ENCODE results near the gene B3GAT1.

The B3GAT1 gene

DNA sequence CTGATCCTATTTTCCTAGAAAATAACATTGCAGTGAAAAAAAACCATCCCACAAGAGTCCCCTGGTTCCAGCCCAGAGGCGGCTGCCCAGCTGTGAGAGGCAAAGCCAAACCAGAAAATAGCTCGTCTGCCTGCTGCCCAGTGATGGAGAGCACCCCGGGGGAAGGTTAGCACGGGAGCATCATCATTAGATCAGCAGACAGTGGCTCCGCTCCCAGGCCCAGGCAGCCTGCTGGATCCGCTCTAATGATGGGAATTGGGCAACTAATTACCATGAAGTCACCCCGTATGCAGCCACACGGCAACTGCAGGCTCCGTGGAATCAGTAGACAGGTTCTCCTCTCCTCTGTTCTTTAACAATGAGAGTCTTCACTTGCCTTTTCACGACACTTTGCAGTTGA, 17.1 kb upstream of the B3GAT1 start:
- H3K27me3 ChIP-seq (ENCODE audit: control insufficient read depth, low read length) = peaks cover 6% of the 10 kb centered on the region; the same call in 1 of the 2 replicates
- H3K27ac ChIP-seq (ENCODE audit: low read depth, low read length) = no peak overlapping the region
- TF ChIP-seq EZH2phosphoT487 (IDR thresholded peaks at IDR 0.05; ENCODE audit: borderline replicate concordance, low read length) = no peak
- TF ChIP-seq, protein P1, sequence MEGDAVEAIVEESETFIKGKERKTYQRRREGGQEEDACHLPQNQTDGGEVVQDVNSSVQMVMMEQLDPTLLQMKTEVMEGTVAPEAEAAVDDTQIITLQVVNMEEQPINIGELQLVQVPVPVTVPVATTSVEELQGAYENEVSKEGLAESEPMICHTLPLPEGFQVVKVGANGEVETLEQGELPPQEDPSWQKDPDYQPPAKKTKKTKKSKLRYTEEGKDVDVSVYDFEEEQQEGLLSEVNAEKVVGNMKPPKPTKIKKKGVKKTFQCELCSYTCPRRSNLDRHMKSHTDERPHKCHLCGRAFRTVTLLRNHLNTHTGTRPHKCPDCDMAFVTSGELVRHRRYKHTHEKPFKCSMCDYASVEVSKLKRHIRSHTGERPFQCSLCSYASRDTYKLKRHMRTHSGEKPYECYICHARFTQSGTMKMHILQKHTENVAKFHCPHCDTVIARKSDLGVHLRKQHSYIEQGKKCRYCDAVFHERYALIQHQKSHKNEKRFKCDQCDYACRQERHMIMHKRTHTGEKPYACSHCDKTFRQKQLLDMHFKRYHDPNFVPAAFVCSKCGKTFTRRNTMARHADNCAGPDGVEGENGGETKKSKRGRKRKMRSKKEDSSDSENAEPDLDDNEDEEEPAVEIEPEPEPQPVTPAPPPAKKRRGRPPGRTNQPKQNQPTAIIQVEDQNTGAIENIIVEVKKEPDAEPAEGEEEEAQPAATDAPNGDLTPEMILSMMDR (IDR thresholded peaks at IDR 0.05; ENCODE audit: low read depth, low read length, poor library complexity, severe bottlenecking) = no peak

DNA sequence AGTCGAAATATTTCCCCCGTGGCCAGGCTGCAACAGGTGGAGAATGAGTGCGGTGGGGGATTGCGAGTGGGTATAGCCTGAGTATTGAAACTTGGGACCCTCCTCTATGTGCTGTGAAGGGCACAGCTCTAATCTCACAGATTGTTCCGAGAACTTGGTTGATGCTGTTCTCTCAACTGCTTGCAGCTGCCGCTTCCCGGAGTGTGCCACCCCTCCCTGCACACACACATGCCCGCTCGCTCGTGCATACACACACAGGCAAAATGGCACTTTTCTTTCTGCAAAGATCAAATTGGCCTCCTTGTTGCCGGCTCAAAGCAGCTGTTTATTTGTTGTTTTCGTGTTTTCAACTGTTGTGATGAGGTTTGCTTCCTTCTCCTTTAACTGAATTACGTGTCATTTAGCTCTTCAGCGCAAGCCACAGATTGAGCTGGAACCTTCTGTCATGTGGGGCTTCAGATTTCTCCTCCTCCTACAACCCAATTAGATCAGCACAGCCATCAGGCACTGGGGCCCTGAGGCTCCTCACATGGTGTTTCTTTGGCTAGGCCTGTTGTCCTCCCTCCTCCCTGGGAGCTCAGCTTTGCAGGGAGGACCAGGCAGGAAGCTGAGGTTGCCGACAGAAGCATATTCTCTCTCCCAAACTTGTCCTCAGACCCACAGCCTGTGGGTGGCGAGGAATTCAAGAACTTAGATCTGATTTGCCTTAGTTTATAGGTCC, 13.9 kb upstream of the B3GAT1 start:
- H3K36me3 ChIP-seq (ENCODE audit: control insufficient read depth, low read length) = no peaks in the 10 kb centered on the region
- H3K9me3 ChIP-seq (ENCODE audit: control insufficient read depth, insufficient read depth, low read length) = no peaks in the 10 kb centered on the region
- no peaks in the 10 kb centered on the region for H3K79me2 ChIP-seq (ENCODE audit: control insufficient read depth, low read length)
- H3K27ac ChIP-seq (ENCODE audit: low read depth, low read length) = no peak overlapping the region
- no peaks in the 10 kb centered on the region for H4K20me1 ChIP-seq (ENCODE audit: control insufficient read depth, insufficient read depth, low read depth, low read length)
- no peak overlapping the region for H3K4me2 ChIP-seq (ENCODE audit: low read length)
- H3F3A ChIP-seq (ENCODE audit: control insufficient read depth, insufficient read depth) = no peaks in the 10 kb centered on the region
- peaks cover 6% of the 10 kb centered on the region; the same call in 1 of the 2 replicates for H3K27me3 ChIP-seq (ENCODE audit: control insufficient read depth, low read length)
- H3K4me3 ChIP-seq (ENCODE audit: low read length) = no peak overlapping the region
- no peaks in the 10 kb centered on the region for H3K4me1 ChIP-seq (ENCODE audit: control insufficient read depth, low read length)
- no peak for TF ChIP-seq EZH2phosphoT487 (IDR thresholded peaks at IDR 0.05; ENCODE audit: borderline replicate concordance, low read length)
- TF ChIP-seq, protein P1 (IDR thresholded peaks at IDR 0.05; ENCODE audit: low read depth, low read length, poor library complexity, severe bottlenecking) = no peak
- H3K9me2 ChIP-seq (replicated peaks; ENCODE audit: control insufficient read depth, low read length) = no peaks in the 10 kb centered on the region

More for the DNA sequence above, 17.1 kb upstream of the B3GAT1 start:
- no peaks in the 10 kb centered on the region for H3F3A ChIP-seq (ENCODE audit: control insufficient read depth, insufficient read depth)
- no peaks in the 10 kb centered on the region for H3K4me1 ChIP-seq (ENCODE audit: control insufficient read depth, low read length)
- H3K79me2 ChIP-seq (ENCODE audit: control insufficient read depth, low read length) = no peaks in the 10 kb centered on the region
- no peaks in the 10 kb centered on the region for H4K20me1 ChIP-seq (ENCODE audit: control insufficient read depth, insufficient read depth, low read depth, low read length)
- no peaks in the 10 kb centered on the region for H3K9me3 ChIP-seq (ENCODE audit: control insufficient read depth, insufficient read depth, low read length)
- H3K4me2 ChIP-seq (ENCODE audit: low read length) = no peak overlapping the region
- H3K36me3 ChIP-seq (ENCODE audit: control insufficient read depth, low read length) = no peaks in the 10 kb centered on the region
- H3K4me3 ChIP-seq (ENCODE audit: low read length) = no peak overlapping the region
- H3K9me2 ChIP-seq (replicated peaks; ENCODE audit: control insufficient read depth, low read length) = no peaks in the 10 kb centered on the region

DNA sequence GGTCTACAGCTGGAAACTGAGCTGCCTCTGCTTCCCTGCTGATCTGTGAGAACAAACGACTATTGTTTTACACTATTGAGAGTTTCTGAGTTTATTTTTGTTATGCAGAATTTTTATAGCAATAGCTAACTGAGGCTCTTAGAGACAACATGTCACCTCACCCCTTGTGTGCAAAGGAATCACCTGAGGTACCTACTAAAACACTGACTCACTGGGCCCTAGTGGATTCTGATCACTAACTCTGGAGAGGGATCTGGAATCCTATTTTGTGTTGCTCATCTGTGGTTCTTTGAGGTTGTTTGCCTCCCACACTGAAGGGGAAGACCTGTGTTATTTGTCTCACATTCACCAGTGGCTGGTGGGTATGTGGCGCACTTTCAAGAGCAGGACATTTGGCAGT, 13.4 kb upstream of the B3GAT1 start:
- no peak overlapping the region for H3K4me3 ChIP-seq (ENCODE audit: low read length)
- H4K20me1 ChIP-seq (ENCODE audit: control insufficient read depth, insufficient read depth, low read depth, low read length) = no peaks in the 10 kb centered on the region
- H3K4me1 ChIP-seq (ENCODE audit: control insufficient read depth, low read length) = no peaks in the 10 kb centered on the region
- no peaks in the 10 kb centered on the region for H3F3A ChIP-seq (ENCODE audit: control insufficient read depth, insufficient read depth)
- H3K79me2 ChIP-seq (ENCODE audit: control insufficient read depth, low read length) = no peaks in the 10 kb centered on the region
- no peaks in the 10 kb centered on the region for H3K36me3 ChIP-seq (ENCODE audit: control insufficient read depth, low read length)
- H3K9me3 ChIP-seq (ENCODE audit: control insufficient read depth, insufficient read depth, low read length) = no peaks in the 10 kb centered on the region
- H3K4me2 ChIP-seq (ENCODE audit: low read length) = no peak overlapping the region
- no peaks in the 10 kb centered on the region for H3K9me2 ChIP-seq (replicated peaks; ENCODE audit: control insufficient read depth, low read length)
- peaks cover 6% of the 10 kb centered on the region; the same call in 1 of the 2 replicates for H3K27me3 ChIP-seq (ENCODE audit: control insufficient read depth, low read length)
- no peak for TF ChIP-seq EZH2phosphoT487 (IDR thresholded peaks at IDR 0.05; ENCODE audit: borderline replicate concordance, low read length)
- TF ChIP-seq, protein P1 (IDR thresholded peaks at IDR 0.05; ENCODE audit: low read depth, low read length, poor library complexity, severe bottlenecking) = no peak
- H3K27ac ChIP-seq (ENCODE audit: low read depth, low read length) = no peak overlapping the region

Data from DOHH2 (cell line).